ENCODE results near the gene ZMYND15. TPM values are rescaled to one million over a fixed set of nuclear protein-coding genes. Genes with fewer than 3 reads are reported as not detected.
A peak's percentile ranks its signal among the peaks of the same experiment; 100 is the strongest.
"Not testable (repeated sequence)": the region's sequence is repeated elsewhere in the genome, so short reads cannot be mapped to it uniquely, and the experiment has no call there.

Gene ZMYND15
- total RNA-seq, 4 donors from 2014 or later, result 0.31 to 1.2 (median 0.67) TPM; not detected in 1

DNA sequence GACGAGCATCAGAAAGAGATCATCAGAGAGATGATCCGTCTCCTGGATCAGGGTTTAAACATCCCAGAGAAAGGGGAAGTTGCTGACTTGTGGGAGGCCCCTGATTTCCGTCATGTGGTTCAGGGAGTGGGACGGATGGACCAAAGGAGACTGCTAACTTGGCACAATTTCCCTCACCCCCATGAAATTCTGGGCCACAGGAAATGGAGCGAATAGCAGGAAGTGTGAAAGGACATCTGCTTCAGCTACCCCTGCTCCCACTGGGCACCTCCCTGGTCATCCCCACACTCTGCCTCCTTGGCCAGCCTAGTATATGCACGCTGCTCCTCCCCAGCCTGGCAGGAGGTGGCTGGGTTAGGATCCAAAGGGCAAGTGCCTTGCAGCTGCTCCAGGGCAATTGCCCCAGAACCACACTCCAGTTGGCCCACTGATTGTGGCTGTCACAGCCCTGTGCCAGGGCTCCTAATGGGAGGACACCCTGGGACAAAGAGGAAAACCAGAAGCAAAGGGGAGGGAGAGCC lies 27.9 kb upstream of the ZMYND15 start:
- peaks cover 0 to 34% (median 6%) of the 10 kb centered on the region in 3 donors for H3K4me1 ChIP-seq
- peak overlapping the region in 3 of 4 donors; percentile 43 to 91 (median 87) for H3K27ac ChIP-seq
- ATAC-seq, result no peak
- TF ChIP-seq CTCF (IDR thresholded peaks at IDR 0.05) (no peak), EP300 (IDR thresholded peaks at IDR 0.05) (no peak), POLR2AphosphoS5 (IDR thresholded peaks at IDR 0.05) (no peak), POLR2A (IDR thresholded peaks at IDR 0.05) (no peak)
- 63% methylated on average over 5 of the region's 6 CpGs; no CpG with 5 or more reads in 1 of the 2 donors for WGBS, 2 donors (ENCODE audit: low coverage in 1 of 2)
- H3K27me3 ChIP-seq, result no peaks in the 10 kb centered on the region
- peak overlapping the region in 1 of 2 donors; percentile 74 for H3K4me3 ChIP-seq
- peaks cover 0 to 17% of the 10 kb centered on the region in 2 donors for H3K36me3 ChIP-seq
- H3K9me3 ChIP-seq, result no peaks in the 10 kb centered on the region

GRCh38 chr17:4712526-4712925 lies 27.1 kb upstream of the ZMYND15 start:
- TF ChIP-seq POLR2A (IDR thresholded peaks at IDR 0.05), result no peak
- no peak for TF ChIP-seq POLR2AphosphoS5 (IDR thresholded peaks at IDR 0.05)
- no peak for TF ChIP-seq CTCF (IDR thresholded peaks at IDR 0.05)
- no peak for TF ChIP-seq EP300 (IDR thresholded peaks at IDR 0.05)
- 76 to 93% methylated on average over 3 of the region's 3 CpGs for WGBS, 2 donors (ENCODE audit: low coverage in 1 of 2)
- H3K27ac ChIP-seq, result peak overlapping the region in 2 of 4 donors; percentile 43 to 91

DNA sequence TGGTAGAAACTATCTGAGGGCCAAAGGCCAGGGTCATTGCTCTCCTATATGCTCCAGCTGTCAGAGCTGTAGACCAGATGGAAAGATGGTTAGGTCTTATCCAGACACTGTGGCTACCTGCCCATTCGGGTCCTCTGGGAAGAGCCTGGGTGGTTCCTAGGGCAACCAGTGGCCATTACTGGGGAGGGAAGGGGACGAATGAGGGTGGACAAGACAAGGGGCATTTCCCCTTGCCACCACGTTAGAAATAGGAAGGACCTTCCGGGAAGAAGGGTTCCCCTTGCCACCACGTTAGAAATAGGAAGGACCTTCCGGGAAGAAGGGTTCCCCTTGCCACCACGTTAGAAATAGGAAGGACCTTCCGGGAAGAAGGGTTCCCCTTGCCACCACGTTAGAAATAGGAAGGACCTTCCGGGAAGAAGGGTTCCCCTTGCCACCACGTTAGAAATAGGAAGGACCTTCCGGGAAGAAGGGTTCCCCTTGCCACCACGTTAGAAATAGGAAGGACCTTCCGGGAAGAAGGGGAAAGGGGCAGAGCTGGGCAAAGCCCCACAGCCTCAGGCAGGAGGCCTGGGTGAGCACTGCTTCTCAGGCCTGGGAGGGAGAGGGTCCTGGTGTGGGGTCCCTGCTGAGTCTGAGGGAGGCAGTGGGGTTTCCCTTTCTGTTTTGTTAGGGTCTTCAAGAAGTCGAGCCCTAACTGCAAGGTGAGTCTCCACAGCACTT lies 25.1 kb upstream of the ZMYND15 start:
- not testable (repeated sequence) for H3K9me3 ChIP-seq, H3K4me3 ChIP-seq, ATAC-seq, H3K27me3 ChIP-seq
- peak overlapping the region in 1 of 4 donors; percentile 21 for H3K27ac ChIP-seq
- H3K4me1 ChIP-seq, result peaks cover 0 to 28% (median 6%) of the 10 kb centered on the region in 3 donors
- 89 to 92% methylated on average over 2 to 6 of the region's 15 CpGs for WGBS, 2 donors (ENCODE audit: low coverage in 1 of 2)
- H3K36me3 ChIP-seq, result peaks cover 0 to 44% of the 10 kb centered on the region in 2 donors

More at GRCh38 chr17:4712526-4712925, 27.1 kb upstream of the ZMYND15 start:
- ATAC-seq, result no peak
- Histone ChIP-seq H3K4me3 (peak overlapping the region in 1 of 2 donors; percentile 74), H3K36me3 (peaks cover 0 to 25% of the 10 kb centered on the region in 2 donors), H3K4me1 (peaks cover 0 to 34% (median 6%) of the 10 kb centered on the region in 3 donors), H3K9me3 (no peaks in the 10 kb centered on the region), H3K27me3 (no peaks in the 10 kb centered on the region)

DNA sequence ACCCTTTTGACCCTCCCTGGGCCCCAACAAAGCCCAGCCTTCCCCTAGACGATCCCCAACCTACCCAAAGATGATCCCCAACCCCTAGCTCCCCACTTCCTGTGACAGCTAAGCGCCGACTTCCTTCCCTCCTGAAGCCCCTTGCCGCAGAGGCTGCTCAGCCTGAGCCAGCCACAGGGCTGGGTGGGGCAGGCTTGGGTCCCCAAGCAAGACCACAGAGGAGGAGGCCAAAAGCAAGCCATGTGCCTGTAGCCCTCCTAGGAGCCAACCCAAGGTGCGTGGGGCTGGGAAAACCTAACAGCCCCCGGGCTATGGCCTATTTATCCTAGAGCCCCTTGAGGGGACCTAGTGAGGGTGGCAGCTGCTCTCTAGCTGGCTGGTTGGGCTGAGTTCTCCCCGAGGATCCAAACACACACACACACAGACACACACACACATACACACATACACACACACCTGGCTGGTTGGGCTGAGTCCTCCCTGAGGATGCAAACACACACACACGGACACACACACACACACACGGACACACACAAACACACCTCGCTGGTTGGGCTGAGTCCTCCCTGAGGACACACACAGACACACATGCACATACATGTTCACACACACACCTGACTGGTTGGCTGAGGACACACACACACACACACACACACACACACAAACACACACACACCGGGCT lies 24.4 kb upstream of the ZMYND15 start:
- ATAC-seq, result no peak
- 71% methylated on average over 1 of the region's 11 CpGs; no CpG with 5 or more reads in 1 of the 2 donors for WGBS, 2 donors (ENCODE audit: low coverage in 1 of 2)
- H3K36me3 ChIP-seq, result peaks cover 0 to 51% of the 10 kb centered on the region in 2 donors
- peak overlapping the region in 1 of 4 donors; percentile 21 for H3K27ac ChIP-seq
- peaks cover 0 to 25% (median 6%) of the 10 kb centered on the region in 3 donors for H3K4me1 ChIP-seq
- H3K9me3 ChIP-seq, result no peaks in the 10 kb centered on the region
- no peak for TF ChIP-seq POLR2A (IDR thresholded peaks at IDR 0.05)
- no peak for TF ChIP-seq EP300 (IDR thresholded peaks at IDR 0.05)
- no peak for TF ChIP-seq CTCF (IDR thresholded peaks at IDR 0.05)
- TF ChIP-seq POLR2AphosphoS5 (IDR thresholded peaks at IDR 0.05), result no peak
- no peaks in the 10 kb centered on the region for H3K27me3 ChIP-seq
- H3K4me3 ChIP-seq, result no peak overlapping the region

DNA sequence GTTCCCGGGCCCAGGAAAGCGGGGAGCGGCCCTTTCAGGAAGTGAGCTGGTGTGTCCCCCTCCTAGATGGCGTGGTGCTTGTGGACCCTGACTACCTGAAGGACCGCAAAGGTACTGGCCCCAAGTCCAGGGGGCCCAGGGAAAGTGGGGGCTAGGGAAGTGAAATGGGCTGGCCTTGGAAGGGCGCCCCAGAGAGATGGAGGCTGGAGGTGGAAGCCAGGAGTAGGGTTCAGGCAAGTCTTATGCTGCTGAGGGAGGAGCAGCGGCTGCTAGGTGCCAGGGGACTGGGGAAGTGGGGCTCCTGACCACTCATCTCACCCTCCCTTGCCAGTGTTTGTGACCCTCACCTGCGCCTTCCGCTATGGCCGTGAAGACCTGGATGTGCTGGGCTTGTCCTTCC lies 23.6 kb upstream of the ZMYND15 start:
- Histone ChIP-seq H3K27me3 (no peaks in the 10 kb centered on the region), H3K4me1 (peaks cover 0 to 21% (median 4%) of the 10 kb centered on the region in 3 donors), H3K9me3 (no peaks in the 10 kb centered on the region), H3K4me3 (no peak overlapping the region), H3K36me3 (peaks cover 0 to 56% of the 10 kb centered on the region in 2 donors), H3K27ac (no peak overlapping the region)
- WGBS, 2 donors (ENCODE audit: low coverage in 1 of 2), result 96 to 100% methylated on average over 1 to 6 of the region's 10 CpGs
- no peak for ATAC-seq
- TF ChIP-seq POLR2A (IDR thresholded peaks at IDR 0.05) (no peak), CTCF (IDR thresholded peaks at IDR 0.05) (no peak), EP300 (IDR thresholded peaks at IDR 0.05) (no peak), POLR2AphosphoS5 (IDR thresholded peaks at IDR 0.05) (no peak)
